A673 (cell line): ENCODE measurements around the gene BMP2K.

Source experiments
- CTCF ChIP-seq: fragments of 300-800, 200-600 bp; sonication (generic); conservative IDR thresholded peaks from 2 replicates; pipeline ENCODE4 v1.5.1; 2017; ENCODE audit warnings: low read depth, mild to moderate bottlenecking, antibody characterized with exemption, low read length, moderate library complexity, mixed read lengths
- EZH2 ChIP-seq: fragments of 200-600 bp; sonication (generic); IDR thresholded peaks from 2 replicates; pipeline ENCODE4 v1.6.1; 2017; ENCODE audit warnings: borderline replicate concordance, low read depth, mild to moderate bottlenecking, mixed read lengths, antibody characterized with exemption, low read length; ENCODE audit not compliant: poor library complexity, severe bottlenecking

- TF ChIP-seq CTCF (no peak), EZH2 (no peak)
Observed at GRCh38 chr4:78776079-78776728, at the start of gene BMP2K.
